NCI-H1694 treated with DMSO at 0.1 percent for 48 hours (cell line): ENCODE results near the gene ANKRD61.
"Not testable (repeated sequence)": the region's sequence is repeated elsewhere in the genome, so short reads cannot be mapped to it uniquely, and the experiment has no call there.

ENCODE experiments used
- DNase-seq: peaks from one replicate; lab custom pipeline; 2025; lab: John Stamatoyannopoulos, UW

ANKRD61 gene

DNA sequence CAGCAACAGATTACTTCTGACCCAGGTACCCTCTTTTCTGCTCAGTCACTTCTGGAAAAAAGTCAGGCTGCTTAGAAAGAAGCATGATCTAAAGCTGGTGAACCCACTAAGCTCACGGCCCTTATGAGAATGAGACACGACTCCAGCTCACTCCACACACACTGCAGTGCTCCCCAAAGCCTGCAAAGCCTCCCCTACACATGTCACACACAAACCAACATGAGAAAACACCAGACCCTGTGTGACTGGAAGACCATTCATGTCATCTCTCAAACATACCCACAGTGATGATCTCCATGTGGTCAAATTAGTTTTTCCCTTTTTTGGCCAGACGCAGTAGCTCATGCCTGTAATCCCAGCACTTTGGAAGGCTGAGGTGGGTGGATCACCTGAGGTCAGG lies 391 bp downstream of the ANKRD61 start:
- no peak for DNase-seq

DNA sequence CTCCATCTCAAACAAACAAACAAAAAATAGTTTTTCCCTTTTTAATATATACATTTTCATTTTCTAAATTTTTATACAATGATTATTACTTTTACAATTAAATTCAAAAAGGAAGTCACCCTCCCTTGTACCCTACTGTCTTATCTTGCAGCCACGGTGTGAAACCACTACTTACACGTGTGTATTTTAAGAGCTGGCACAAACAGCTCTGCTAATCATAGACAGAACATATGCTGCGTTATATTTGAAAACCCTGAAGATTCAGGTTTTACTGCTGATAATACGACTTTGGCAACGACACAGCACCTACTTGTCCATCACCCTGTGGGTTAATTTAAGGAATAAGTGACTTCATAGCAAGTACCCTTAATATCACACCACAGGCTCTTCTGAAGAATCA lies 991 bp downstream of the ANKRD61 start:
- DNase-seq, result no peak

DNA sequence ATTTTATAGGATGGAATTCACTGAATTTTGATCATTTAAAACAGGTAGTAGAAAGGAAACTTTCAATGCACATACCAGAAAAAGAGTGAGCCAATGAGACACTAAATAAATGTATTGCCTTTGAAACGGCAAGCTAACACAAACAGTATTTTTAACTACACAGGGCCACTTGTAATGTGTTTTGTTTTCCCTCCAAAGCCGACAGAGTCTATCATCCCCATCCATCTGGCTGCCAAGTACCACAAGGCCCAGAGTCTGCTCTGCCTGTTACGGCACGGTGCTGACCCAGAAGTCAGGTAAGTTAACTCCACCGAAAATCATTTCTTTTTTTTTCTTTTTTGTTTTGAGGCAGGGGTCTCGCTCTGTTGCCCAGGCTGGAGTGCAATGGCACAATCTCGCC lies 1.5 kb downstream of the ANKRD61 start:
- no peak for DNase-seq

DNA sequence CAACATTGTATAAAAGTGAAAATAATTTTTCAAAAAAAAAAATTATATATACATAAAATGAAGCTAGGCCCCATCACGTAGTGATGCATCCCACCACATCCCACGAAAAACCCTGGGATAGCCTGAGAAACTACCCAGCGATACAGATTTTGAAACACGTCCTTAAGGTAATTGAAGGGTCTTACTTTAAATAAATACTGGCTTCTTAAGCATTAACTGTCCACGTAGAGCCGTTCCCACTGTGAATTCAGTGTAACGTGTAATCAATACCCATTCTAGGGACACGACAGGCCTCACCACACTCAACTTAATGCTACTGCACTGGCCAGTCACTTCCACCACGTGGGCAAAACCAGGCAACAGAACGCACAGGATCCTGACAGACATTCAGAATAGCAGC lies 4.0 kb downstream of the ANKRD61 start:
- no peak for DNase-seq

DNA sequence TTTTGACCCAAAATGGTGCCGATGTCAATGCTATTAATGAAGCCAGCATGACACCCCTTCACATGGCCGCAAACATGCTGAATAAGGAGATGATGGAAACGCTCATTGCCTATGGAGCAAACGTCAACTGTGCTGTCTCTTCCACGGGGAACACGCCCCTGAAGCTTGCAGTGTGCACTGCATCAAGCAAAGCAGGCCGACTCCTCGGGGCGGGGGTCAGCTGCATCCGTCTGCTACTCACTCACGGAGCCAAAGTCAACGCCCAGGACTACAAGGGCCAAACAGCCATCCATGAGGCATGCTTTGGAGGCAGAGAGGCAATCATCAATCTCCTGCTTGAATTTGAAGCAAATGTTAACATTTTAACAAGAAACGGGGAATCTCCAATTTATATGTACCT lies 4.5 kb downstream of the ANKRD61 start:
- DNase-seq, result no peak

DNA sequence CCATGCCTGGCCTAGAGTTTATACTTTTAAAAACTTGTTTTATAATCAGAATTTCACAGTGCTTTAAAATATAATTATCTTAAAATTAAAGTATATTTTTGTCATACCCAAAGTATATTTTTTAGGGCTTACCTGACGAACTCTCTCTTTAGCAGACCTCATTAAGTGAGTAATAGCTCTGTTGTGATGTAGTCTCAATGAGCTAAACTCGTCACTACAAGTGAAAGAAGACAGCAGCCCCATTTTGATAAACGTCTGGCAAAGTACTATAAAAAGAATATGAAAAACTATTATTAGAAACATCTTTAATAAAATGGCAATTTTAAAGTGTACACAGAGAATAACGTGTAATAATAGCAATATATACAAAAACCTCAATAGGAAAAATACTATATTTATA lies 18.6 kb downstream of the ANKRD61 start:
- DNase-seq, result no peak

DNA sequence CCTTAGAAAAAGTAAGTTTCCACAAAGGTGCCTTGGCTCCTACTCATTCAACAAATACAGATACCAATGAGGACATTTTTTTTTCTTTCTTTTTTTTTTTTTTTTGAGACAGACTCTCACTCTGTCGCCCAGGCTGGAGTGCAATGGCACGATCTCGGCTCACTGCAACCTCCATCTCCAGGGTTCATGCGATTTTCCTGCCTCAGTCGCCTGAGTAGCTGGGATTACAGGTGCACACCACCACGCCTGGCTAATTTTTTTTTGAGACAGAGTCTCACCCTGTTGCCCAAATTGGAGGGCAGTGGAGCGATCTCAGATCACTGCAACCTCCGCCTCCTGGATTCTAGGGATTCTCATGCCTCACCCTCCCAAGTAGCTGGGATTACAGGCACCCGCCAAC lies 20.0 kb downstream of the ANKRD61 start:
- DNase-seq, result not testable (repeated sequence)

DNA sequence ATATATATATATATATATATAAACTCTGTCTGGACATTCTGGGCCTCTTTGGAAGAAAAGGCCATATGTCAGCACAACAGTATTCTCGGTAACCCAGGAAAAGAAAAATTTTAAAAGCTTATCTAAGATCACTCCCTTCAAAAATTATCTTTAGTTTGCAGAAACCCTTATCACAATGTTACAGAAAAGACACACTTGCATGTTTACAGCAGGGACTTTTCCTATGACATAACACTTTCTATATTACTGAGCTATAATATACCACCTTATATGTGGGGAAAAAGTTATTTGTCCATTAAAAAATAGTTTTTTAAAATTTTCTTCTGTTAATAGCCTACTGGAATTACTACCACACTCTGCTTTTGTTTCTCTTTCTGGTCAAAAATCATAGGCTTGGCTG lies 25.4 kb downstream of the ANKRD61 start:
- DNase-seq, result no peak

DNA sequence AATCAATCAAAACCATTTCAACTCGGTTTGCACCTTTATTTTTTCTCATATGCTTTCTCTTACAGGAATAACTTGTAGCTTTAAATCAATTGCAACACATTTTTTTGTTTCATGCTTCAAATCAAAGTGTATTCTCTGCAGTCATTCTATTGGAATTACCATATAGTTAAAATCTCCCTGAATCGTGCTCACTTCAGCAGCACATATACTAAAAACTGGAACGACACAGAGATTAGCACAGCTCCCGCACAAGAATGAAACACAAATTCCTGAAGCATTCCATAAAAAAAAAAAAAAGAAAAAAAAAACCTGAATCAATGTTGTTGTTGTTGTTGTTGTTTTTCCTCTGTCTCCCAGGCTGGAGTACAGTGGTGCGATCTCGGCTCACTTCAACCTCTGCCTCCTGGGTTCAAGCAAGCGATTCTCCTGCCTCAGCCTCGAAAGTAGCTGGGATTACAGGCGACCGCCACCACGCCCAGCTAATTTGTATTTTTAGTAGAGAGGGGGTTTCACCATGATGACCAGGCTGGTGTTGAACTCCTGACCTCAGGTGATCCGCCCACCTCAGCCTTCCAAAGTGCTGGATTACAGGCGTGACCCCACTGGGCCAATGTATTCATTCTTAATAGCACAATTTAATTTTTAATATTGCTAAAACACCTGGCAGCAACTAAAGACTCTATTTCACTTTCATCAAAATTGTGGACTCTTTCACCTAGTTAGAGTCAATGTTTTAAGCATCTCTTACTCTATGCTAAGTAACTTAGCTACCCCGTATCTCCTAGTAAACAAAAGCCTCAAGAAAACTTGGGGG lies 26.3 kb downstream of the ANKRD61 start:
- DNase-seq, result no peak

DNA sequence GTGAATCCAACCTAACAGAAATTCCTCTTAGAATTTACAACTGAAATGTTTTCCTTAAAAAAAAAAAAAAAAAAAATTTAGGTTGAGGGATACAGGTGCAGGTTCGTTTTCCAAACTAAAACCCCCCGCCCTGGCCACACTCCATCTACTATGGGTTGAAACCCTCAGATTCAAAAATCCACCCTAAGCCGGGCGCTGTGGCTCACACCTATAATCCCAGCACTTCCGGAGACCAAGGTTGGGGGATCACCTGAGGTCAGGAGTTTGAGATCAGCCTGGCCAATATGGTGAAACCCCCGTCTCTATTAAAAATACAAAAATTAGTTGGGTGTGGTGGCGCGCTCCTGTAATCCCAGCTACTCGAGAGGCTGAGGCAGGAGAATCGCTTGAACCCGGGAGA lies 28.8 kb downstream of the ANKRD61 start:
- DNase-seq, result not testable (repeated sequence)

DNA sequence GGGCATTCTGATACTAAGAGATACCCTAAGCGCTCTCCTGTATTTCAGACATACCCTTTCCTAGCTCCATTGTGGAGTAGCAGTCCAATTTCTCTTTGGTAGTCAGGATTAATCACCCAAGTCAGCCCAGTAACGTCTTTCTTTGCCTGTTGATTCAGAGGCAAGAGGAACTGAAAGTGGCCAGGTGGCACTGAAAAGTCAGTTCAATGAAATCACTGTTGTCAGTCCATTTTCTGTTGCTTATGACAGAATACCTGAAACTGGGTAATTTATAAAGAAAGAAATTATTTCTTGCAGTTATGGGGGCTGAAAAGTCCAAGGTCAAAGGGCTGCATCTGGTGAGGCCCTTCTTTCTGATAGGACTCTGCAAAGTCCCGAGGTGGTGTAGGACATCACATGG lies 40.2 kb downstream of the ANKRD61 start:
- no peak for DNase-seq

DNA sequence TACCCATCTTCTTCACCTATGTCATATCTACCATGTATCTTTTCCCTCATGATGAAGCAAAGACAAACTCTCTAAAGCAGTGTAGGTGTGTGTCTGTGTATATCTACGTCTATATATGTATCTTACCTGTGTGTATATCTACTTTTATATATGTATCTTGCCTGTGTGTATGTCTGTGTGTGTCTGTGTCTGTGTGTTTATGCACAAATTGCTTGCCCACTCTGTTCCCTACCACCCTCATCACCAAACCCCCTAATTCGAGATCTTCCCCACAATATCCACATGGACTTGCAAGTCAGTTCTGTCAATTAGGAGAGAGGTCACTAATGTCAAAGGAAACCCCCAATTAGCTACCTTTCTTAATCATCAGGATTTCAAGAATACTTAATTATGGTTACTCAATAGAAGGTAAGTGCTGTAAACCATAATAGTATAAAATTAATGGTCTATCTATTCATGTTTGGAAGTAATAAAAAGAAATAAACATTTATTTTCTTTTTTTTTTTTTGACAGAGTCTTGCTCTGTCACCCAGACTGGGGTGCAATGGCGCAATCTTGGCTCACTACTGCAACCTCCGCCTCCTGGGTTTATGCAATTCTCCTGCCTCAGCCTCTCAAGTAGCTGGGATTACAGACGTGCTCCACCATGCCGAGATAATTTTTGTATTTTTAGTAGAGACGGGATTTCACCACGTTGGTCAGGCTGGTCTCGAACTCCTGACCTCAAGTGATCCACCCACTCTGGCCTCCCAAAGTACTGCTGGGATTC lies 43.6 kb downstream of the ANKRD61 start:
- no peak for DNase-seq

DNA sequence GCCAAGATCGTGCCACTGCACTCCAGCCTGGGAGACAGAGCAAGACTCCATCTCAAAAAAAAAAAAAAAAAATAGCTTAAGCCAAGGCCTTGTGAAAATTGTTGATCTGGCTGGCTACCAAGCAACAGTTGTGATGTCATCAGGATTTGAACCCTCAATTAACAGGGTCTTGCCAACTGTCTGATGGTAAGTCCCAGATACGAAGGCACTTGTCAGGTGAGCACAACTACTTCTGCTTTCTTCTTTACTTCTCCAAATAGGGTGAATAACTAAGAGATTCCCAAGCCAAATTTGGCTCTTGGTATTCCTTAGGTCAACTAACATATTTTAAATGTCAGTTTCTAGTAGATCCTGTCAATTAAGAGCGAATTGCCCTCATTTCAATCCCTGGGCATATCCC lies 47.4 kb downstream of the ANKRD61 start:
- no peak for DNase-seq

DNA sequence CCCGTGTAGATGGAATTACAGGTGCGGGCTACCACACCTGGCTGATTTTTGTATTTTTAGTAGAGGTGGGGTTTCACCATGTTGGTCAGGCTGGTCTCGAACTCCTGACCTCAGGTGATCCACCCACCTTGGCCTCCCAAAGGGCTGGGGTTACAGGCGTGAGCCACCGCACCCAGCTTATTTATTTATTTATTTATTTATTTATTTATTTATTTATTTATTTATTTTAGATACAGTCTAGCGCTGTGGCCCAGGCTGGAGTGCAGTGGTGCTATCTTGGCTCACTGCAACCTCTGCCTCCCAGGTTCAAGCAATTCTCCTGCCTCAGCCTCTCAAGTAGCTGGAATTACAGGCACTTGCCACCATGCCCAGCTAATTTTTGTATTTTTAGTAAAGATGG lies 51.9 kb downstream of the ANKRD61 start:
- not testable (repeated sequence) for DNase-seq
